HEK293 (cell line): ENCODE data around the gene PLB1.

Experiments
- PRDM1 ChIP-seq: fragments of 450-650 bp; formaldehyde crosslinking; IDR thresholded peaks from 2 replicates; pipeline ENCODE4; 2016; ENCODE audit warnings: missing biosample characterization, missing genetic modification characterization
- SALL2 ChIP-seq: fragments of 450-650 bp; formaldehyde crosslinking; IDR thresholded peaks from 2 replicates; pipeline ENCODE4 v1.5.0; 2017; ENCODE audit warnings: missing biosample characterization, mild to moderate bottlenecking, missing genetic modification characterization, borderline replicate concordance
- SCRT1 ChIP-seq: fragments of 450-650 bp; formaldehyde crosslinking; IDR thresholded peaks from 2 replicates; pipeline ENCODE4 v1.5.1; 2016; ENCODE audit warnings: missing biosample characterization, missing genetic modification characterization, borderline replicate concordance
- TRIM28 ChIP-seq: IDR thresholded peaks from 2 replicates; pipeline ENCODE4 v1.6.1; 2011; ENCODE audit warnings: low read length, control low read depth, borderline replicate concordance
- ZBTB21 ChIP-seq: fragments of 450-650 bp; formaldehyde crosslinking; IDR thresholded peaks from 2 replicates; pipeline ENCODE4 v1.5.1; 2017; ENCODE audit warnings: missing biosample characterization, missing genetic modification characterization
- ZFP37 ChIP-seq: fragments of 450-650 bp; formaldehyde crosslinking; IDR thresholded peaks from 2 replicates; pipeline ENCODE4 v1.5.1; 2016; ENCODE audit warnings: missing biosample characterization, missing genetic modification characterization
- ZNF112 ChIP-seq: fragments of 450-650 bp; formaldehyde crosslinking; IDR thresholded peaks from 2 replicates; pipeline ENCODE4 v1.5.0; 2017; ENCODE audit warnings: missing biosample characterization, missing genetic modification characterization
- ZNF26 ChIP-seq: fragments of 450-650 bp; formaldehyde crosslinking; IDR thresholded peaks from 2 replicates; pipeline ENCODE4 v1.5.1; 2016; ENCODE audit warnings: missing biosample characterization, missing genetic modification characterization
- ZNF473 ChIP-seq: fragments of 450-650 bp; formaldehyde crosslinking; IDR thresholded peaks from 2 replicates; pipeline ENCODE4 v1.5.1; 2017; ENCODE audit warnings: missing biosample characterization, missing genetic modification characterization
- ZNF600 ChIP-seq: fragments of 450-650 bp; formaldehyde crosslinking; IDR thresholded peaks from 2 replicates; pipeline ENCODE4 v1.5.1; 2016; ENCODE audit warnings: missing biosample characterization, missing genetic modification characterization
- ZNF747 ChIP-seq: fragments of 450-650 bp; formaldehyde crosslinking; IDR thresholded peaks from 2 replicates; pipeline ENCODE4 v1.5.1; 2016; ENCODE audit warnings: missing biosample characterization, missing genetic modification characterization
- TF ChIP-seq, protein P1 (sequence below): fragments of 450-650 bp; formaldehyde crosslinking; IDR thresholded peaks from 2 replicates; pipeline ENCODE4 v1.5.1; 2016; ENCODE audit warnings: missing biosample characterization, missing genetic modification characterization
- TF ChIP-seq, protein P2 (sequence below): fragments of 450-650 bp; formaldehyde crosslinking; IDR thresholded peaks from 2 replicates; pipeline ENCODE4 v1.5.1; 2016; ENCODE audit warnings: missing biosample characterization, missing genetic modification characterization

DNA sequence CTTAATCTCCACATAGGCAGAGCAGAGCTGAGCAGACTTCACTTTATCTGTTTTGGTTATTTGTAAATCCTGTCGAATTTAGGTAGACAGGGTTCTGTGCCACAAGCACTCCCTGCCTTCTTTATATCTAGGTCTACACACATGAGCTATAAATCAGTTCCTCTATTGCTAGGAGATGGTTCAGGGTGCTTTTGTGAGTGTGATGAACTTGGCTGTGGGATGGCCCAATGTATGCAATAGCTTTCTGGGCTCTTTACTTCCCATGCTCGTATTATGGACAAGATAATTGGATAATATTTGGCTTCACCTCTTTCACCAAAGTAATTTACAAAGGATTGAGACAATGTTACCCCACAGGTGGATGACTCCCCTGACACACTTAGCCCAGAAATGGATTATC lies 72.2 kb downstream of the PLB1 start:
- no peak for TF ChIP-seq TRIM28
- TF ChIP-seq SALL2 = no peak
- TF ChIP-seq SCRT1 = no peak
- no peak for TF ChIP-seq ZNF112 (tag by site-specific recombination)
- TF ChIP-seq ZBTB21 (tag by site-specific recombination) = no peak
- TF ChIP-seq, protein P1, sequence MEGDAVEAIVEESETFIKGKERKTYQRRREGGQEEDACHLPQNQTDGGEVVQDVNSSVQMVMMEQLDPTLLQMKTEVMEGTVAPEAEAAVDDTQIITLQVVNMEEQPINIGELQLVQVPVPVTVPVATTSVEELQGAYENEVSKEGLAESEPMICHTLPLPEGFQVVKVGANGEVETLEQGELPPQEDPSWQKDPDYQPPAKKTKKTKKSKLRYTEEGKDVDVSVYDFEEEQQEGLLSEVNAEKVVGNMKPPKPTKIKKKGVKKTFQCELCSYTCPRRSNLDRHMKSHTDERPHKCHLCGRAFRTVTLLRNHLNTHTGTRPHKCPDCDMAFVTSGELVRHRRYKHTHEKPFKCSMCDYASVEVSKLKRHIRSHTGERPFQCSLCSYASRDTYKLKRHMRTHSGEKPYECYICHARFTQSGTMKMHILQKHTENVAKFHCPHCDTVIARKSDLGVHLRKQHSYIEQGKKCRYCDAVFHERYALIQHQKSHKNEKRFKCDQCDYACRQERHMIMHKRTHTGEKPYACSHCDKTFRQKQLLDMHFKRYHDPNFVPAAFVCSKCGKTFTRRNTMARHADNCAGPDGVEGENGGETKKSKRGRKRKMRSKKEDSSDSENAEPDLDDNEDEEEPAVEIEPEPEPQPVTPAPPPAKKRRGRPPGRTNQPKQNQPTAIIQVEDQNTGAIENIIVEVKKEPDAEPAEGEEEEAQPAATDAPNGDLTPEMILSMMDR (tag by site-specific recombination) = no peak
- TF ChIP-seq ZNF747 (tag by site-specific recombination) = no peak
- TF ChIP-seq ZNF600 (tag by site-specific recombination) = no peak
- TF ChIP-seq, protein P2, sequence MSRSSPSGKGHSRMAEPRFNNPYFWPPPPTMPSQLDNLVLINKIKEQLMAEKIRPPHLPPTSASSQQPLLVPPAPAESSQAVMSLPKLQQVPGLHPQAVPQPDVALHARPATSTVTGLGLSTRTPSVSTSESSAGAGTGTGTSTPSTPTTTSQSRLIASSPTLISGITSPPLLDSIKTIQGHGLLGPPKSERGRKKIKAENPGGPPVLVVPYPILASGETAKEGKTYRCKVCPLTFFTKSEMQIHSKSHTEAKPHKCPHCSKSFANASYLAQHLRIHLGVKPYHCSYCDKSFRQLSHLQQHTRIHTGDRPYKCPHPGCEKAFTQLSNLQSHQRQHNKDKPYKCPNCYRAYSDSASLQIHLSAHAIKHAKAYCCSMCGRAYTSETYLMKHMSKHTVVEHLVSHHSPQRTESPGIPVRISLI = no peak
- TF ChIP-seq ZFP37 (tag by site-specific recombination) = no peak
- no peak for TF ChIP-seq ZNF26 (tag by site-specific recombination)
- TF ChIP-seq ZNF473 = no peak
- TF ChIP-seq PRDM1 (tag by site-specific recombination) = no peak
